ENCODE results near the gene MAP2K7.
A peak's percentile ranks its signal among the peaks of the same experiment; 100 is the strongest.

Gene MAP2K7

DNA sequence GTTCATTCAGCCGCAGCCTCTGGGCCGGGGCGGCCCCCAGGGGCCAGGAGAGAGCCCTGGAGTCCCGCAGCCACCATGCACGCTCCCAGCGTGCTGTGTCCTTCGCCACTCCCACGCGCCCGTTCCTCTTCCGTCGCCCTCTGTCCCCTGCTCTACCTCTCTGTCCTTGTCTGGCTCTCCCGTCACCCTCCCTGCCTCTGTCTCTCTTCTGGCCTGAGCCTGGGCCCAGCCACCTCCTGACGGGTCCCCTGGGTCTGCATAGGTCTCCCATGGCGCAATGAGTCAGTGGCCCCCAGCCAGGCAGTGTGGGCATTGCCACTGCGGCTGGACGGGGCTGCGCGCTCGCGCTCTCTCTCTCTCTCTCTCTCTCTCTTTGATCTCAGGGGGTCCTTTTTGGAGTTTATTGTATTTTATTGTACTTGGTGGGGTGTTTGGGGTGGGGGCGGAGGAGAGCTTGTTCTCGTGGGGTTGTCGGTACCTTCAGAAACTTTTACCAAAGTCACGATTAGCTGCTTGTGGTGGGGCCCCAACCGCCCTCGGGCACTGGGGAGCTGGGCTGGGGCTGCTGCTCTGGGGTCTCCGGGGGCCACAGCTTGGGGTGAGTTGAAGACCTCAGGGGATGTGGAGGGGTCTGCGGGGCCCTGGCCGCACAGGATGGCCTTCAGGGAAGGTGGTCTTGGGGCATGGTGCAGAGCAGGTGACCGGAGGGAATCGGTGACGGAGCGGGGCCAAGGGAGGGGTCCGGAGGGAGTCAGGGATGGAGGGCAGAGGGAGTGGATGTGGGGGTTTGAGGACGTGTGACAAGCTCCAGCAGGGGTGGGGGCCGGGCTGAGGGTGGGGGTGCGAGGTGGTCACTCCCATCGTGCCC lies 9.3 kb downstream of the MAP2K7 start:
- no peak overlapping the region for H3K27ac ChIP-seq (ENCODE audit: low read length, poor library complexity, severe bottlenecking)
- H3K18ac ChIP-seq (ENCODE audit: low read depth in 1 of 2, low read length in 2 of 2), result no peak overlapping the region
- H3K79me1 ChIP-seq (replicated peaks; ENCODE audit: low read length, poor library complexity, severe bottlenecking), result peaks cover 26% of the 10 kb centered on the region
- H4K8ac ChIP-seq (ENCODE audit: low read length), result no peak overlapping the region
- H2BK15ac ChIP-seq (ENCODE audit: low read depth, poor library complexity, severe bottlenecking), result no peak overlapping the region
- H2AFZ ChIP-seq (ENCODE audit: low read depth, low read length), result no peak overlapping the region
- no peak overlapping the region for H2BK120ac ChIP-seq (ENCODE audit: low read depth, low read length)
- H2BK5ac ChIP-seq (ENCODE audit: low read depth, low read length, poor library complexity, severe bottlenecking), result no peak overlapping the region
- no peak overlapping the region for H3K14ac ChIP-seq (ENCODE audit: low read length in 2 of 2)
- H3K4ac ChIP-seq (ENCODE audit: low read depth in 1 of 2, low read length in 2 of 2), result no peak overlapping the region
- peak overlapping the region in 1 of 2 experiments; percentile 3 for H3K4me3 ChIP-seq (ENCODE audit: insufficient read depth in 1 of 2, low read depth in 1 of 2, low read length in 2 of 2)
- H2AK5ac ChIP-seq (ENCODE audit: low read length, severe bottlenecking), result no peak overlapping the region
- no peak for DNase-seq
- H3K4me1 ChIP-seq (ENCODE audit: control insufficient read depth, insufficient read depth, low read depth, low read length), result peaks cover 33% of the 10 kb centered on the region
- no peak overlapping the region for H3K23ac ChIP-seq (ENCODE audit: low read length in 2 of 2)
- no peak overlapping the region for H4K91ac ChIP-seq (ENCODE audit: low read length)
- H3K9me3 ChIP-seq (ENCODE audit: control insufficient read depth, low read length), result no peaks in the 10 kb centered on the region
- H3K36me3 ChIP-seq (ENCODE audit: control insufficient read depth in 1 of 2, insufficient read depth in 2 of 2, low read depth in 1 of 2, low read length in 2 of 2), result peaks cover 31 to 68% of the 10 kb centered on the region in 2 experiments
- H3K9ac ChIP-seq (ENCODE audit: low read length), result no peak overlapping the region
- no peak overlapping the region for H2BK12ac ChIP-seq (ENCODE audit: low read length in 2 of 2)
- peaks cover 21 to 23% of the 10 kb centered on the region in 2 experiments for H3K27me3 ChIP-seq (ENCODE audit: control insufficient read depth in 1 of 2, insufficient read depth in 1 of 2, low read length in 2 of 2)
- WGBS, result 95% methylated on average over 30 of the region's 39 CpGs
- H3K4me2 ChIP-seq (ENCODE audit: low read length, poor library complexity, severe bottlenecking), result no peak overlapping the region

DNA sequence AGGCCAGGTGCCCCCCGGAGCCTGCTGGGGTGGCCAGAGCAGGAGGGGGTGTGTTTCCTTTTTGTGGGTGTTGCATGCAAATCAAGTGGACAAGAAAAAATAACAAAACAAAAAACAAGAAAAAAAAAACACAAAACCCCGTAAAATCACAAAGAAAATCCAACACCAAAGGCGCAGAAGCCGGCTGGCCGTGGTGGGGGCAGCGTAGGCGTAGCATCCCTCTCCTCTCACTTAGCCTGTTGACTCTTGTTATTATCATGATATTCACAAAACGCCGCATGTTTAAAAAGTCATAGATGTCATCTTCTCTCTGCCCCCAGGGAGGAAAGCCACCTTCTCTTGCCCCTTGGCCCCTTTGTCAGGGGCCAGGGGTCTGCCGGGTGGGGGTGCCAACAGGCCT lies 10.0 kb downstream of the MAP2K7 start:
- Histone ChIP-seq H3K4me3 (ENCODE audit: insufficient read depth in 1 of 2, low read depth in 1 of 2, low read length in 2 of 2) (peak overlapping the region in 1 of 2 experiments; percentile 3), H3K23ac (ENCODE audit: low read length in 2 of 2) (no peak overlapping the region), H2BK120ac (ENCODE audit: low read depth, low read length) (no peak overlapping the region), H3K79me1 (replicated peaks; ENCODE audit: low read length, poor library complexity, severe bottlenecking) (peaks cover 25% of the 10 kb centered on the region), H3K27me3 (ENCODE audit: control insufficient read depth in 1 of 2, insufficient read depth in 1 of 2, low read length in 2 of 2) (peaks cover 21 to 28% of the 10 kb centered on the region in 2 experiments), H2AFZ (ENCODE audit: low read depth, low read length) (no peak overlapping the region), H3K14ac (ENCODE audit: low read length in 2 of 2) (no peak overlapping the region), H4K8ac (ENCODE audit: low read length) (no peak overlapping the region), H4K91ac (ENCODE audit: low read length) (no peak overlapping the region), H3K27ac (ENCODE audit: low read length, poor library complexity, severe bottlenecking) (no peak overlapping the region), H3K18ac (ENCODE audit: low read depth in 1 of 2, low read length in 2 of 2) (no peak overlapping the region), H3K36me3 (ENCODE audit: control insufficient read depth in 1 of 2, insufficient read depth in 2 of 2, low read depth in 1 of 2, low read length in 2 of 2) (peaks cover 31 to 62% of the 10 kb centered on the region in 2 experiments), H3K9ac (ENCODE audit: low read length) (no peak overlapping the region), H2AK5ac (ENCODE audit: low read length, severe bottlenecking) (no peak overlapping the region), H2BK12ac (ENCODE audit: low read length in 2 of 2) (no peak overlapping the region), H2BK5ac (ENCODE audit: low read depth, low read length, poor library complexity, severe bottlenecking) (no peak overlapping the region), H2BK15ac (ENCODE audit: low read depth, poor library complexity, severe bottlenecking) (no peak overlapping the region), H3K4ac (ENCODE audit: low read depth in 1 of 2, low read length in 2 of 2) (no peak overlapping the region), H3K4me1 (ENCODE audit: control insufficient read depth, insufficient read depth, low read depth, low read length) (peaks cover 30% of the 10 kb centered on the region), H3K9me3 (ENCODE audit: control insufficient read depth, low read length) (no peaks in the 10 kb centered on the region), H3K4me2 (ENCODE audit: low read length, poor library complexity, severe bottlenecking) (no peak overlapping the region)
- DNase-seq, result no peak
- WGBS, result 93% methylated on average over 9 of the region's 10 CpGs

GRCh38 chr19:7914099-7914498 lies 10.4 kb downstream of the MAP2K7 start:
- Histone ChIP-seq H2BK120ac (ENCODE audit: low read depth, low read length) (no peak overlapping the region), H3K4ac (ENCODE audit: low read depth in 1 of 2, low read length in 2 of 2) (no peak overlapping the region), H2AK5ac (ENCODE audit: low read length, severe bottlenecking) (no peak overlapping the region), H4K8ac (ENCODE audit: low read length) (no peak overlapping the region), H3K23ac (ENCODE audit: low read length in 2 of 2) (no peak overlapping the region), H2BK5ac (ENCODE audit: low read depth, low read length, poor library complexity, severe bottlenecking) (no peak overlapping the region), H4K91ac (ENCODE audit: low read length) (no peak overlapping the region), H3K4me3 (ENCODE audit: insufficient read depth in 1 of 2, low read depth in 1 of 2, low read length in 2 of 2) (no peak overlapping the region), H3K27me3 (ENCODE audit: control insufficient read depth in 1 of 2, insufficient read depth in 1 of 2, low read length in 2 of 2) (peaks cover 21 to 31% of the 10 kb centered on the region in 2 experiments), H3K14ac (ENCODE audit: low read length in 2 of 2) (no peak overlapping the region), H3K9ac (ENCODE audit: low read length) (no peak overlapping the region), H3K79me1 (replicated peaks; ENCODE audit: low read length, poor library complexity, severe bottlenecking) (peaks cover 22% of the 10 kb centered on the region), H3K18ac (ENCODE audit: low read depth in 1 of 2, low read length in 2 of 2) (no peak overlapping the region), H2BK12ac (ENCODE audit: low read length in 2 of 2) (no peak overlapping the region), H3K4me2 (ENCODE audit: low read length, poor library complexity, severe bottlenecking) (no peak overlapping the region), H3K36me3 (ENCODE audit: control insufficient read depth in 1 of 2, insufficient read depth in 2 of 2, low read depth in 1 of 2, low read length in 2 of 2) (peaks cover 31 to 57% of the 10 kb centered on the region in 2 experiments), H3K9me3 (ENCODE audit: control insufficient read depth, low read length) (no peaks in the 10 kb centered on the region), H3K27ac (ENCODE audit: low read length, poor library complexity, severe bottlenecking) (no peak overlapping the region), H2AFZ (ENCODE audit: low read depth, low read length) (no peak overlapping the region), H3K4me1 (ENCODE audit: control insufficient read depth, insufficient read depth, low read depth, low read length) (peaks cover 26% of the 10 kb centered on the region), H2BK15ac (ENCODE audit: low read depth, poor library complexity, severe bottlenecking) (no peak overlapping the region)
- 89% methylated on average over 6 of the region's 12 CpGs for WGBS
- no peak for DNase-seq

DNA sequence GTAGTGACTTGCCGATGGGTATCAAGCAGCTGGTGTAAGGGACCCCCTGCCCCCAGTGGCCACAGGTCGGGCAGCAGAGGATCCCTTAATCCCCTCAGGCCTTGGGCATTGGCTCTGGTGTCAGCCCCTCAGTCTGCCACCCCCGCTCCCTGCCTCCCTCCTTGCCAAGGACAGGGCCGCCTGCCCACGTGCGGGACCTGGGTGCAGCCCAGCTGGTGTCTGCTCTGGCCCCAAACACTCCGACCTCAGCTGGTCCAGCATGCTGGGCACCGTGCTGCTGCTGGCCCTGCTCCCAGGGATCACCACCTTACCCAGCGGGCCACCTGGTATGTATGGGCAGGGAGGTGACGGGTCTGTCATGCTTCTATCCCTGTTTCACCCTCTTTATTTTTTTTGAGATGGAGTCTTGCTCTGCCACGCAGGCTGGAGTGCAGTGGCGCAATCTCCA lies 10.9 kb downstream of the MAP2K7 start, which contains the start of gene TGFBR3L:
Gene TGFBR3L (plus strand): TSS at position 233 of the 448 bp plus-strand sequence.
- H3K4ac ChIP-seq (ENCODE audit: low read depth in 1 of 2, low read length in 2 of 2), result no peak within 1 kb of the TSS
- peak within 1 kb of the TSS; percentile 60 for H2BK15ac ChIP-seq (ENCODE audit: low read depth, poor library complexity, severe bottlenecking)
- H3K36me3 ChIP-seq (ENCODE audit: control insufficient read depth in 1 of 2, insufficient read depth in 2 of 2, low read depth in 1 of 2, low read length in 2 of 2), result peaks cover 28 to 52% of the 10 kb centered on the region in 2 experiments
- DNase-seq, result no peak
- no peak within 1 kb of the TSS for H3K4me2 ChIP-seq (ENCODE audit: low read length, poor library complexity, severe bottlenecking)
- no peak within 1 kb of the TSS for H2AK5ac ChIP-seq (ENCODE audit: low read length, severe bottlenecking)
- no peak within 1 kb of the TSS for H3K27ac ChIP-seq (ENCODE audit: low read length, poor library complexity, severe bottlenecking)
- H3K9ac ChIP-seq (ENCODE audit: low read length), result no peak within 1 kb of the TSS
- H2AFZ ChIP-seq (ENCODE audit: low read depth, low read length), result no peak within 1 kb of the TSS
- H3K27me3 ChIP-seq (ENCODE audit: control insufficient read depth in 1 of 2, insufficient read depth in 1 of 2, low read length in 2 of 2), result peaks cover 21 to 31% of the 10 kb centered on the region in 2 experiments
- H4K8ac ChIP-seq (ENCODE audit: low read length), result peak within 1 kb of the TSS; percentile 24
- H3K23ac ChIP-seq (ENCODE audit: low read length in 2 of 2), result peak within 1 kb of the TSS in 1 of 2 experiments; percentile 57
- peaks cover 26% of the 10 kb centered on the region for H3K4me1 ChIP-seq (ENCODE audit: control insufficient read depth, insufficient read depth, low read depth, low read length)
- H2BK12ac ChIP-seq (ENCODE audit: low read length in 2 of 2), result no peak within 1 kb of the TSS
- 93% methylated on average over 11 of the region's 12 CpGs for WGBS
- H3K9me3 ChIP-seq (ENCODE audit: control insufficient read depth, low read length), result no peaks in the 10 kb centered on the region
- H3K18ac ChIP-seq (ENCODE audit: low read depth in 1 of 2, low read length in 2 of 2), result no peak within 1 kb of the TSS
- no peak within 1 kb of the TSS for H2BK120ac ChIP-seq (ENCODE audit: low read depth, low read length)
- peaks cover 17% of the 10 kb centered on the region for H3K79me1 ChIP-seq (replicated peaks; ENCODE audit: low read length, poor library complexity, severe bottlenecking)
- H3K14ac ChIP-seq (ENCODE audit: low read length in 2 of 2), result no peak within 1 kb of the TSS
- no peak within 1 kb of the TSS for H2BK5ac ChIP-seq (ENCODE audit: low read depth, low read length, poor library complexity, severe bottlenecking)
- H3K4me3 ChIP-seq (ENCODE audit: insufficient read depth in 1 of 2, low read depth in 1 of 2, low read length in 2 of 2), result no peak within 1 kb of the TSS
- no peak within 1 kb of the TSS for H4K91ac ChIP-seq (ENCODE audit: low read length)
